Upper lobe of left lung (tissue), 6 donors: ENCODE results near the gene ZBTB40. TPM values are rescaled to one million over a fixed set of nuclear protein-coding genes. Genes with fewer than 3 reads are reported as not detected.

ENCODE experiments used
- ATAC-seq, 2 donors: fragments of 200-7000 bp; cut with Tn5 transposase; one replicate each; pipeline ENCODE4 v1.9.1; 2022; ENCODE audit warnings: mild to moderate bottlenecking in 2 of 2, moderate library complexity in 2 of 2; ENCODE audit not compliant: low FRiP score in 2 of 2
- DNase-seq, 2 donors: peaks; one replicate each; pipeline ENCODE4 v3.0.0-alpha.2; 2019 to 2020
- H3K27ac ChIP-seq, 4 donors: fragments of 200-600 bp; sonication (generic); one replicate each; pipeline ENCODE4 v1.5.1; 2016 to 2019
- H3K27me3 ChIP-seq, 4 donors: fragments of 200-600 bp; sonication (generic); one replicate each; pipeline ENCODE4 v1.5.1; 2017 to 2019
- H3K36me3 ChIP-seq, 4 donors: fragments of 200-600 bp; sonication (generic); one replicate each; pipeline ENCODE4 v1.5.1; 2016 to 2019
- H3K4me1 ChIP-seq, 4 donors: fragments of 200-600 bp; sonication (generic); one replicate each; pipeline ENCODE4 v1.5.1; 2018 to 2019
- H3K4me3 ChIP-seq, 4 donors: fragments of 200-600 bp; sonication (generic); one replicate each; pipeline ENCODE4 v1.5.1; 2017 to 2019; ENCODE audit warnings: mild to moderate bottlenecking in 2 of 4, moderate library complexity in 1 of 4
- H3K9me3 ChIP-seq, 4 donors: fragments of 200-600 bp; sonication (generic); one replicate each; pipeline ENCODE4 v1.5.1; 2018 to 2019
- CTCF ChIP-seq, 6 experiments: fragments of 450-650 bp in 4 of 6; fragments of 200-600 bp in 2 of 6; sonication (generic) in 2 of 6; IDR thresholded peaks; one replicate each; pipeline ENCODE4 v1.5.1; 2016 to 2019; ENCODE audit warnings: antibody characterized with exemption in 6 of 6
- EP300 ChIP-seq, 4 donors: sonication (generic); formaldehyde crosslinking; IDR thresholded peaks; one replicate each; pipeline ENCODE4 v1.5.1; 2017; ENCODE audit warnings: antibody characterized with exemption in 4 of 4, control low read depth in 2 of 4
- POLR2A ChIP-seq, 4 donors: fragments of 450-650 bp; IDR thresholded peaks; one replicate each; pipeline ENCODE4 v1.5.1; 2016 to 2017; ENCODE audit warnings: antibody characterized with exemption in 4 of 4, mild to moderate bottlenecking in 2 of 4
- POLR2AphosphoS5 ChIP-seq, 2 donors: sonication (generic); formaldehyde crosslinking; IDR thresholded peaks; one replicate each; pipeline ENCODE4 v1.5.1; 2017; ENCODE audit warnings: antibody characterized with exemption in 2 of 2
- WGBS, 2 donors: methylation state at CpG; one replicate each; pipeline ENCODE4 v1.1.5; 2017 to 2018; 5-methylcytosine and 5-hydroxymethylcytosine counted together
- total RNA-seq, 6 donors: library from RNA; depleted of rRNA in 4 of 6; stranded (reverse); fragments of >200 nt in 4 of 6; gene quantifications; one replicate each; pipeline versions ENCODE4 v1.1.0 to v1.2.1, GENCODE V29; 2016 to 2021
- donor health status: DM: no; HTN: no; CAD: no; lungs with moderate emphysema.
- donor health status: DM: no; HTN: yes; CAD: no; lungs with severe emphysema.

The ZBTB40 gene
- total RNA-seq, 6 donors from 2014 or later: 18.1 to 62.9 (median 24.1) TPM

- Histone ChIP-seq H3K36me3 (no peaks in the 10 kb centered on the region), H3K27ac (peak overlapping the region in 1 of 4 donors; percentile 97), H3K4me1 (peaks cover 15 to 42% (median 22%) of the 10 kb centered on the region in 4 donors), H3K9me3 (no peaks in the 10 kb centered on the region), H3K4me3 (peak overlapping the region in 2 of 4 donors; percentile 81 to 96), H3K27me3 (no peaks in the 10 kb centered on the region)
- DNase-seq (no peak), ATAC-seq (no peak)
- TF ChIP-seq CTCF (IDR thresholded peaks at IDR 0.05) (no peak), EP300 (IDR thresholded peaks at IDR 0.05) (no peak), POLR2AphosphoS5 (IDR thresholded peaks at IDR 0.05) (no peak), POLR2A (IDR thresholded peaks at IDR 0.05) (no peak)
- WGBS, 2 donors: 45 to 55% methylated on average over 2 of the region's 2 CpGs
Measured at GRCh38 chr1:22453181-22453580, 1.5 kb downstream of the ZBTB40 start.

GRCh38 chr1:22454476-22455056 lies 2.9 kb downstream of the ZBTB40 start:
- Histone ChIP-seq H3K27me3 (no peaks in the 10 kb centered on the region), H3K27ac (peak overlapping the region in 1 of 4 donors; percentile 1), H3K36me3 (no peaks in the 10 kb centered on the region), H3K4me3 (no peak overlapping the region), H3K9me3 (no peaks in the 10 kb centered on the region), H3K4me1 (peaks cover 15 to 42% (median 22%) of the 10 kb centered on the region in 4 donors)
- 64 to 76% methylated on average over 4 of the region's 4 CpGs for WGBS, 2 donors
- DNase-seq: no peak
- no peak for ATAC-seq
- TF ChIP-seq POLR2AphosphoS5 (IDR thresholded peaks at IDR 0.05): no peak
- TF ChIP-seq POLR2A (IDR thresholded peaks at IDR 0.05): no peak
- no peak for TF ChIP-seq EP300 (IDR thresholded peaks at IDR 0.05)

- ATAC-seq: no peak
- no peaks in the 10 kb centered on the region for H3K27me3 ChIP-seq
- H3K36me3 ChIP-seq: no peaks in the 10 kb centered on the region
- no peak for DNase-seq
- TF ChIP-seq EP300 (IDR thresholded peaks at IDR 0.05) (no peak), CTCF (IDR thresholded peaks at IDR 0.05) (no peak), POLR2A (IDR thresholded peaks at IDR 0.05) (no peak), POLR2AphosphoS5 (IDR thresholded peaks at IDR 0.05) (no peak)
- H3K9me3 ChIP-seq: no peaks in the 10 kb centered on the region
- no peak overlapping the region for H3K4me3 ChIP-seq
- no peak overlapping the region for H3K27ac ChIP-seq
- 47 to 56% methylated on average over 3 of the region's 3 CpGs for WGBS, 2 donors
- peaks cover 15 to 36% (median 24%) of the 10 kb centered on the region in 4 donors for H3K4me1 ChIP-seq
Measured at GRCh38 chr1:22457345-22457744, 5.7 kb downstream of the ZBTB40 start.

GRCh38 chr1:22457836-22458235 lies 6.2 kb downstream of the ZBTB40 start:
- no peaks in the 10 kb centered on the region for H3K36me3 ChIP-seq
- H3K9me3 ChIP-seq: no peaks in the 10 kb centered on the region
- no peak for DNase-seq
- TF ChIP-seq POLR2AphosphoS5 (IDR thresholded peaks at IDR 0.05): no peak
- no peak for TF ChIP-seq POLR2A (IDR thresholded peaks at IDR 0.05)
- TF ChIP-seq EP300 (IDR thresholded peaks at IDR 0.05): no peak
- TF ChIP-seq CTCF (IDR thresholded peaks at IDR 0.05): no peak
- peaks cover 13 to 31% (median 21%) of the 10 kb centered on the region in 4 donors for H3K4me1 ChIP-seq
- no peaks in the 10 kb centered on the region for H3K27me3 ChIP-seq
- no peak overlapping the region for H3K4me3 ChIP-seq
- ATAC-seq: no peak
- H3K27ac ChIP-seq: no peak overlapping the region

GRCh38 chr1:22461100-22461499 lies 9.4 kb downstream of the ZBTB40 start:
- 88 to 89% methylated on average over 3 of the region's 3 CpGs for WGBS, 2 donors
- no peak overlapping the region for H3K4me3 ChIP-seq
- TF ChIP-seq POLR2AphosphoS5 (IDR thresholded peaks at IDR 0.05): no peak
- TF ChIP-seq EP300 (IDR thresholded peaks at IDR 0.05): no peak
- no peak for TF ChIP-seq POLR2A (IDR thresholded peaks at IDR 0.05)
- TF ChIP-seq CTCF (IDR thresholded peaks at IDR 0.05): no peak
- no peak for DNase-seq
- H3K36me3 ChIP-seq: no peaks in the 10 kb centered on the region
- no peak overlapping the region for H3K27ac ChIP-seq
- H3K4me1 ChIP-seq: peaks cover 0 to 12% (median 9%) of the 10 kb centered on the region in 4 donors
- no peak for ATAC-seq
- H3K9me3 ChIP-seq: peaks cover 0 to 2% (median 0%) of the 10 kb centered on the region in 4 donors
- no peaks in the 10 kb centered on the region for H3K27me3 ChIP-seq
